ENCODE data around the gene BMPR1B.

Gene BMPR1B

GRCh38 chr4:94968493-94968892 is 210.7 kb downstream of the BMPR1B start:
- no peak for DNase-seq

GRCh38 chr4:94970650-94971049 is 212.9 kb downstream of the BMPR1B start:
- DNase-seq: no peak

- no peak for DNase-seq
Measured at GRCh38 chr4:94974773-94975172, 217.0 kb downstream of the BMPR1B start.

- no peak for DNase-seq
Measured at GRCh38 chr4:94976371-94977011, 218.7 kb downstream of the BMPR1B start.

GRCh38 chr4:94978904-94979303 is 221.1 kb downstream of the BMPR1B start:
- DNase-seq: no peak

- no peak for DNase-seq
Measured at GRCh38 chr4:94979621-94980020, 221.9 kb downstream of the BMPR1B start.

- no peak for DNase-seq
Measured at GRCh38 chr4:94995684-94996394, 238.1 kb downstream of the BMPR1B start.

GRCh38 chr4:95000076-95000648 is 242.4 kb downstream of the BMPR1B start:
- no peak for DNase-seq

GRCh38 chr4:95004912-95005311 is 247.2 kb downstream of the BMPR1B start:
- no peak for DNase-seq

GRCh38 chr4:95007998-95008397 is 250.2 kb downstream of the BMPR1B start:
- no peak for DNase-seq

- DNase-seq: no peak
Measured at GRCh38 chr4:95013236-95013635, 255.5 kb downstream of the BMPR1B start.

- no peak for DNase-seq
Measured at GRCh38 chr4:95014068-95014467, 256.3 kb downstream of the BMPR1B start.

- DNase-seq: no peak
Measured at GRCh38 chr4:95017305-95018064, 259.7 kb downstream of the BMPR1B start.

GRCh38 chr4:95018785-95019184 is 261.0 kb downstream of the BMPR1B start:
- DNase-seq: no peak

- no peak for DNase-seq
Measured at GRCh38 chr4:95020521-95020920, 262.8 kb downstream of the BMPR1B start.

- no peak for DNase-seq
Measured at GRCh38 chr4:95021099-95021498, 263.3 kb downstream of the BMPR1B start.

- no peak for DNase-seq
Measured at GRCh38 chr4:95023110-95023509, 265.4 kb downstream of the BMPR1B start.

GRCh38 chr4:95027905-95028618 is 270.3 kb downstream of the BMPR1B start:
- no peak for DNase-seq

- no peak for DNase-seq
Measured at GRCh38 chr4:95038791-95039190, 281.0 kb downstream of the BMPR1B start.

GRCh38 chr4:95044324-95044837 is 286.6 kb downstream of the BMPR1B start:
- DNase-seq: no peak

- DNase-seq: no peak
Measured at GRCh38 chr4:95045429-95045828, 287.7 kb downstream of the BMPR1B start.

GRCh38 chr4:95048296-95048695 is 290.5 kb downstream of the BMPR1B start:
- no peak for DNase-seq

All from CD4-positive, alpha-beta T cell treated with Interferon alpha-2 for 1 hour (primary cell).